HG03442 (cell line): ENCODE data around the gene ARHGEF7.

Source experiments
- ATAC-seq: cut with Tn5 transposase; IDR thresholded peaks from one replicate; pipeline ENCODE4 v1.9.1; 2021; ENCODE audit warnings: mild to moderate bottlenecking, moderate library complexity; ENCODE audit not compliant: unreplicated experiment

The ARHGEF7 gene

GRCh38 chr13:111267205-111267604 lies 152.1 kb downstream of the ARHGEF7 start:
- no peak for ATAC-seq

- no peak for ATAC-seq
Observed at GRCh38 chr13:111267784-111268183, 152.7 kb downstream of the ARHGEF7 start.

GRCh38 chr13:111269508-111269907 lies 154.4 kb downstream of the ARHGEF7 start:
- ATAC-seq: no peak

- ATAC-seq: no peak
Observed at GRCh38 chr13:111270126-111270525, 155.0 kb downstream of the ARHGEF7 start.

- no peak for ATAC-seq
Observed at GRCh38 chr13:111270765-111271698, 155.9 kb downstream of the ARHGEF7 start.

- no peak for ATAC-seq
Observed at GRCh38 chr13:111272117-111272516, 157.0 kb downstream of the ARHGEF7 start.

GRCh38 chr13:111275382-111275781 lies 160.3 kb downstream of the ARHGEF7 start:
- no peak for ATAC-seq

- ATAC-seq: no peak
Observed at GRCh38 chr13:111275995-111276618, 161.0 kb downstream of the ARHGEF7 start.

GRCh38 chr13:111278258-111278657 lies 163.1 kb downstream of the ARHGEF7 start:
- no peak for ATAC-seq

- no peak for ATAC-seq
Observed at GRCh38 chr13:111278743-111279652, 163.9 kb downstream of the ARHGEF7 start.

- no peak for ATAC-seq
Observed at GRCh38 chr13:111280226-111280625, 165.1 kb downstream of the ARHGEF7 start.

- ATAC-seq: no peak
Observed at GRCh38 chr13:111280681-111281585, 165.8 kb downstream of the ARHGEF7 start.

- no peak for ATAC-seq
Observed at GRCh38 chr13:111281751-111282311, 166.7 kb downstream of the ARHGEF7 start.

GRCh38 chr13:111282425-111282824 lies 167.3 kb downstream of the ARHGEF7 start:
- ATAC-seq: no peak

GRCh38 chr13:111282997-111283396 lies 167.9 kb downstream of the ARHGEF7 start:
- ATAC-seq: no peak

GRCh38 chr13:111283457-111283856 lies 168.3 kb downstream of the ARHGEF7 start:
- no peak for ATAC-seq

- ATAC-seq: no peak
Observed at GRCh38 chr13:111283991-111284390, 168.9 kb downstream of the ARHGEF7 start.

GRCh38 chr13:111284565-111284964 lies 169.5 kb downstream of the ARHGEF7 start:
- no peak for ATAC-seq

GRCh38 chr13:111286162-111286561 lies 171.1 kb downstream of the ARHGEF7 start:
- ATAC-seq: no peak

- no peak for ATAC-seq
Observed at GRCh38 chr13:111286749-111287148, 171.6 kb downstream of the ARHGEF7 start.
